K562 (cell line): ENCODE results near the gene EFHB.
A peak's percentile ranks its signal among the peaks of the same experiment; 100 is the strongest.

ENCODE experiments used
- CEBPZ ChIP-seq: fragments of 150-350 bp; IDR thresholded peaks from 2 replicates; pipeline ENCODE4 v1.6.1; 2014; ENCODE audit warnings: low read depth, mild to moderate bottlenecking, low read length, borderline replicate concordance
- MTA3 ChIP-seq: fragments of 450-650 bp; formaldehyde crosslinking; IDR thresholded peaks from 2 replicates; pipeline ENCODE4 v1.6.1; 2017; ENCODE audit warnings: mild to moderate bottlenecking, borderline replicate concordance
- NBN ChIP-seq: fragments of 450-650 bp; IDR thresholded peaks from 2 replicates; pipeline ENCODE4 v1.6.1; 2016; ENCODE audit warnings: low read depth, mild to moderate bottlenecking
- SMARCA4 ChIP-seq: fragments of 450-650 bp; IDR thresholded peaks from 2 replicates; pipeline ENCODE4 v1.6.1; 2016
- TSHZ1 ChIP-seq: fragments of 250-450 bp; sonication (Bioruptor Pico); IDR thresholded peaks from 2 replicates; pipeline ENCODE4 v1.4.0; 2020; ENCODE audit warnings: mild to moderate bottlenecking, moderate library complexity
- U2AF1 ChIP-seq: fragments of 200-400 bp; formaldehyde crosslinking; optimal IDR thresholded peaks from 2 replicates; pipeline ENCODE3; 2017; ENCODE audit warnings: mild to moderate bottlenecking, low read depth, low read length, moderate library complexity
- USF1 ChIP-seq: sonication (generic); formaldehyde crosslinking; IDR thresholded peaks from 2 replicates; pipeline ENCODE4 v1.9.0; 2022; ENCODE audit warnings: mild to moderate bottlenecking, missing genetic modification reagents
- ZNF121 ChIP-seq: sonication (generic); formaldehyde crosslinking; conservative IDR thresholded peaks from 2 replicates; pipeline ENCODE4 v1.8.0; 2022; ENCODE audit warnings: missing genetic modification reagents
- ZNF224 ChIP-seq: sonication (generic); formaldehyde crosslinking; IDR thresholded peaks from 2 replicates; pipeline ENCODE4 v1.8.0; 2022; ENCODE audit warnings: mild to moderate bottlenecking, missing genetic modification reagents
- ZNF274 ChIP-seq: IDR thresholded peaks from 2 replicates; pipeline ENCODE4 v1.6.1; 2011; ENCODE audit warnings: low read depth, mild to moderate bottlenecking, low read length, moderate library complexity, borderline replicate concordance
- ZNF75A ChIP-seq: fragments of 450-650 bp; formaldehyde crosslinking; IDR thresholded peaks from 2 replicates; pipeline ENCODE4 v1.4.0; 2020; ENCODE audit warnings: mild to moderate bottlenecking

DNA sequence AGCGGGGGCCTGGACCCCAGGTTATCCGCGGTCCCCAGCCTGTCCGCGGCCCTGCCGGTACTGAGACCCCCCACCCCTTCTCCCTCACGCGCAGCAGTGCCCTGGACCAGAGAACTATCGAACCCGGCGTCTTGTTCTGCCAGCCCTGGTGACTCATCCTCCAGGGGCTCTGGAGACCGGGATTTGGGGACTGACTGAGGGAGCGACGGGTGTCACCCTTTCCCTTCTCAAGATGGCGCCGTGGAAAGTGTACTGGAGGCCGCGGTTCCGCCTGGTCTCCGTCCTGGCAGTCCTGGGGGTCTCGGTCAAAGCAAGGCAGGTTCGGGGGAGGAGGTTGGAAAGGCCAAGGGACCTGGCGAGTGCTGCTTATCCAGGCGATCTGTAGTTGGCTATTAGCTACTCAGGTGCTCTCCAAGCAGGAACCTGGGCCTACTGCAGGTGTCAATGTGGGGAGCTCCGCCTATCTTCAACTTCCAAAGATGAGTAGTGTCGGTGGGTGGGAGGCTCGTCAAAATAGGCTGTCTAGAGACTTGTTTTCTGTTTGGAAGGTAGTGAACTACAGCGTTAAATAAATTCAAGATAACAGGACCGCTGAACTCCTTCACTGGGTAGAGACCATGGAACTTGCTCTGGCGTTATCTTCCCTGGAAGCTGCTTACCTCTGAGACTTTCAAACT, 13.7 kb upstream of the EFHB start:
- no peak for TF ChIP-seq U2AF1
- TF ChIP-seq CEBPZ, result no peak
- TF ChIP-seq NBN, result no peak; the same call in 1 of the 2 replicates
- TF ChIP-seq MTA3, result no peak; the same call in 1 of the 2 replicates
- no peak for TF ChIP-seq ZNF121
- 0 out of 2 replicates have a peak, but pooled peaks have one; percentile 27 for TF ChIP-seq SMARCA4
- TF ChIP-seq ZNF224 (CRISPR knock-in tag), result no peak
- TF ChIP-seq TSHZ1, result no peak
- TF ChIP-seq ZNF75A (CRISPR knock-in tag), result no peak
- peak; percentile 20; the same call in 1 of the 2 replicates for TF ChIP-seq USF1 (CRISPR knock-in tag)
- no peak for TF ChIP-seq ZNF274
